Astrocyte (in vitro differentiated cells and primary cell): ENCODE data around the gene NLGN1.

ENCODE experiments used
- CTCF ChIP-seq: IDR thresholded peaks from 2 replicates; pipeline ENCODE4 v1.5.1; 2011; ENCODE audit warnings: low read depth, mild to moderate bottlenecking, inconsistent platforms, low read length, moderate library complexity; ENCODE audit not compliant: insufficient read depth
- EZH2 ChIP-seq: IDR thresholded peaks from 2 replicates; pipeline ENCODE4 v1.6.1; 2012; ENCODE audit warnings: mild to moderate bottlenecking, low read length, inconsistent platforms; ENCODE audit not compliant: insufficient read depth

- TF ChIP-seq CTCF: no peak
- no peak for TF ChIP-seq EZH2
Measured at GRCh38 chr3:174061162-174061561, 663.6 kb downstream of the NLGN1 start.
